AG04449 (cell line): ENCODE measurements around the gene GH1.
A peak's percentile ranks its signal among the peaks of the same experiment; 100 is the strongest.

ENCODE experiments used
- CTCF ChIA-PET: fragments of 350-600 bp; formaldehyde crosslinking; extraction: SDS; loops from one replicate; lab custom pipeline; 2021; ENCODE audit warnings: antibody characterized with exemption; lab: Yijun Ruan, JAX
- POLR2A ChIA-PET: fragments of 400-600, 350-600 bp; formaldehyde crosslinking; extraction: SDS; loops from one replicate; lab custom pipeline; 2020; ENCODE audit warnings: antibody characterized with exemption, inconsistent platforms; lab: Yijun Ruan, JAX
- DNase-seq: peaks from one replicate; pipeline ENCODE4 v3.0.0-alpha.2; 2010; ENCODE audit warnings: low read depth, low spot score
- H3K4me3 ChIP-seq: 2 replicates; pipeline ENCODE4 v1.5.1; 2011; ENCODE audit warnings: low read depth, mild to moderate bottlenecking, control low read depth, low read length
- TF ChIP-seq, protein P1 (sequence below): IDR thresholded peaks from one replicate; pipeline ENCODE4 v1.5.1; 2011; ENCODE audit warnings: mild to moderate bottlenecking, moderate library complexity, low read length, control low read depth, inconsistent platforms; ENCODE audit not compliant: insufficient read depth; ENCODE audit errors: missing control alignments

GH1 gene

DNA sequence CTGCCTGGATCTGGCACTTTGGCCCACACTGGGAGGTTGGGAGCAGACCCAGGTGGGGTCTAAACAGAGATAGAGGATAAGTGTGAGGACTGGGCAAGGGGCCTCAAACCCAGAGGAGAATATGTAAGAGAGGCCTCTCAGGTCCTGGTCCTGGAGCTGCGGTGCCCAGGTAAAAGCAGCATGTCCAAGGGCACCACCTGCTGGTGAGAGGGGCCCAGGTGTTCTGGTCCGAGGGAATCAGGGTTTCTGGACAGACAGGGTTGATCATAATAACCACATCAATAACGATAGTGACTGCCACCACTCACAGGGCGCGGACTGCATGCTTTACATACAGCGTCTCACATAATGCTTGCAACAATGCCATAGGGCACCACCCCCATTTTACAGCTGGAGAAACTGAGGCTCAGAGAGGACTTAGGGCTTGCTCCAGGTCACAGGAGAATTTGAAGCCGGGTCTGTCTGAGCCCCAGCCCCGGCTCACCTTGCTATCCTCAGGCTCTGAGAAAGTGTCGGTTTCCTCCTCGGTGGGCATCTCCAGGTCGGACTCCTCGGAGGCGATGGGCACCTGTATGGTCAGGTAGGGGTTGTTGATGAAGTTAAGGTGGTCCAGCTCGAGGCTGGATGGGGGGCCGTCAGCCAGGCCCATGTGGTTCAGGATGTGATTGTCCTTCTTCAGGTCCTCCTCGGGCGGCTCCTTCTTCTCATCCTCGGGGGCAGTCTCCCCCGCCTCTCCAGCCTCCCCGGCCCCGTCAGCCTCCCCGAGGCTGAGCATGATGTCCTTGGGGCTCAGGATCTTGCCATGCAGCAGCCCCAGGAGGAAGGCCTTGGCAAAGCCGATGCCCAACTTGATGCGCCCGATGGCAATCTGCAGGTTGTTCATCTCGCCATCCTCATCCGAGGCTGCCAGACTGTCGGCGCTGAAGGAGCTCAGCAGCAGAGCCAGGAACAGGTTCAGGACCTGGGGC lies 32.6 kb upstream of the GH1 start:
- no peak for DNase-seq
- CTCF ChIA-PET, result interaction anchor here (0.6 to 2.5 kb wide), 10 partner anchors 7 to 182 kb away, joined by 3 to 11 read pairs (median 4); no protein-coding TSS in a partner anchor
- TF ChIP-seq, protein P1, sequence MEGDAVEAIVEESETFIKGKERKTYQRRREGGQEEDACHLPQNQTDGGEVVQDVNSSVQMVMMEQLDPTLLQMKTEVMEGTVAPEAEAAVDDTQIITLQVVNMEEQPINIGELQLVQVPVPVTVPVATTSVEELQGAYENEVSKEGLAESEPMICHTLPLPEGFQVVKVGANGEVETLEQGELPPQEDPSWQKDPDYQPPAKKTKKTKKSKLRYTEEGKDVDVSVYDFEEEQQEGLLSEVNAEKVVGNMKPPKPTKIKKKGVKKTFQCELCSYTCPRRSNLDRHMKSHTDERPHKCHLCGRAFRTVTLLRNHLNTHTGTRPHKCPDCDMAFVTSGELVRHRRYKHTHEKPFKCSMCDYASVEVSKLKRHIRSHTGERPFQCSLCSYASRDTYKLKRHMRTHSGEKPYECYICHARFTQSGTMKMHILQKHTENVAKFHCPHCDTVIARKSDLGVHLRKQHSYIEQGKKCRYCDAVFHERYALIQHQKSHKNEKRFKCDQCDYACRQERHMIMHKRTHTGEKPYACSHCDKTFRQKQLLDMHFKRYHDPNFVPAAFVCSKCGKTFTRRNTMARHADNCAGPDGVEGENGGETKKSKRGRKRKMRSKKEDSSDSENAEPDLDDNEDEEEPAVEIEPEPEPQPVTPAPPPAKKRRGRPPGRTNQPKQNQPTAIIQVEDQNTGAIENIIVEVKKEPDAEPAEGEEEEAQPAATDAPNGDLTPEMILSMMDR, result no peak
- H3K4me3 ChIP-seq, result no peak overlapping the region
- POLR2A ChIA-PET, result no interaction called here

DNA sequence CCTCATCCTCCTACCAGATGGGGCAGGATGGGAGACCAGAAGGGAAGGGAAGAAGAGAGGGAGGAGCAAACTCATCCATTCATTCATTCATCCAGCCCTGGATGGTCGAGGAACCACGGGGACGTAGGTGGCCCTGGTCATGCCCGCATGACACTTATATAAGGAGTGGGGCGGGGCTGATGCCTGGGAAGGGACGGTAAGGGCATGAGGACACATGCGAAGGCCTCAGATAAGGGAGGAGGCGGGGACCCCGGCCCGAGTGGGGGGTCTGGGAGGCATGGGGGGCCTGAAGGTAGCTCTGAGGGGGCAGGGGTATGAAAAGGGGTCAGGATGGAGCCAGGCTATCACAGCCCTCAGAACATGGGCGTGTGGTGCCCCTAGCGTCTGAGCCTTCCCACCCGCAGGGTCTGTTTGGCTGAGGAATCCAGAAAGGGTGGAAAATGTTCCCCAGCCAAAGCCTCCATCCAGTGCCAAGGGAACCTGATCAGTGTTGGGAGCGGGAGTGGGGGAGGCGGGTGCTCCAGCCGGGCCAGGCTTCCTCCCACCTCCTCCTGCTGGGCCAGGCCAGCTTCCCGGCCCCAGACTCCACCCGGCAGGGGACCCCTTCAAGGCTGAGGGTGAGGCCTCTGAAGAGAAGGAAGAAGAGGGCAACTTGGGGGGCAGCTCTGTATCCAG lies 31.1 kb upstream of the GH1 start:
- no peak for DNase-seq
- POLR2A ChIA-PET, result no interaction called here
- TF ChIP-seq, protein P1, result no peak
- CTCF ChIA-PET, result interaction anchor here (1.1 to 2.5 kb wide), 8 partner anchors 8 to 183 kb away, joined by 3 to 11 read pairs (median 5); partner anchors contain the start of gene GH1
- H3K4me3 ChIP-seq, result no peak overlapping the region

DNA sequence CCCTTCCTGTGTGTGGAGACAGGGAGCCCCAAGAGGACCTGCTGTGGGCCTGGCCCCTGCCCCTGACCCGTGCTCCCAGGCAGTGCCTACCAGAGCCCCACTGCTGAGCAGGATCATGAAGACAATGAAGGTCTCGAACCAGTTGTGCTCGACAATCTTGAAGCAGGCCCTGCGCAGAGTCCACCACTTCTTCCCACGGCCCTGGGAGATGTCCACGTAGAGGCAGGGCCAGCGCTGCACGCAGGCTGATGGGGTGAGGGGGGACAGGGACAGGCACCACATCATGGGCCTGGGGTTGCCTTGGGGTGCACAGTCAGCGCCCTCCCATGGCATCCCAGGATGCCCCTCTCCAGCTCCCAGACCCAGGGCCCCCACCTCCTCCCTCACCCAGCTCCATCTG lies 29.9 kb upstream of the GH1 start:
- no peak for DNase-seq
- no peak overlapping the region for H3K4me3 ChIP-seq
- ChIA-PET CTCF (interaction anchor here (1.3 to 2.5 kb wide), 2 partner anchors 10 to 76 kb away, joined by 3 to 7 read pairs; no protein-coding TSS in a partner anchor), POLR2A (no interaction called here)
- TF ChIP-seq, protein P1, result no peak

DNA sequence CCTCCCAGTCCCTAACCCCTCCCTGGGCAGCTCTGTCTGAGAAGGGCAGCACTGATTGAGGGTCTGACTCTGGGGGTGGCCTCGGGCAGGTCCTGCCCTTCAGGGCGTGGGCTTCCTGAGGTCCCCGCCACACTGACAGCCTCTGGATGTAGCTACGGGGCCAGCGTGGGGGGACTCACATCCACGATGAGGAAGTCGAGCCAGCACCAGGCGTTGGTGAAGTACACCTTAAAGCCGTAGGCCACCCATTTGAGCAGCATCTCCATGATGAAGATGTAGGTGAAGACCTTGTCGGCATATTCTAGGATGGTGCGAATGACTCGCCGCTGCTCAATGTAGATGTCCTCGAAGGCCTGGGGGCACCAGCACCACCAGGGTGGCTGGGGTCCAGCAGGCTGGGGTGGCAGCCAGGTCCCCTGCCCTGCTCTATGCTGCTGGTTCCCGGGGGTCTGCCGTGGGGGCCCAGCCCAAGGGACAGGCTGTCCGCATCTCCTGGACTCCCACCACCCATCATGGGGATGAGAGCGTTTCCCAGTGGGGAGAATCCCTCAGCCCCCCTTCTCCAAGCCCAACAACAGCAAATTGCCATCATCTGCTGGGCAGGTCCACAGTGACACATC lies 29.2 kb upstream of the GH1 start:
- ChIA-PET CTCF (interaction anchor here (1.0 to 3.0 kb wide), 16 partner anchors 9 to 187 kb away, joined by 3 to 53 read pairs (median 10); partner anchors contain the start of genes CSHL1 and GH1), POLR2A (no interaction called here)
- TF ChIP-seq, protein P1, result no peak
- no peak for DNase-seq
- H3K4me3 ChIP-seq, result no peak overlapping the region

DNA sequence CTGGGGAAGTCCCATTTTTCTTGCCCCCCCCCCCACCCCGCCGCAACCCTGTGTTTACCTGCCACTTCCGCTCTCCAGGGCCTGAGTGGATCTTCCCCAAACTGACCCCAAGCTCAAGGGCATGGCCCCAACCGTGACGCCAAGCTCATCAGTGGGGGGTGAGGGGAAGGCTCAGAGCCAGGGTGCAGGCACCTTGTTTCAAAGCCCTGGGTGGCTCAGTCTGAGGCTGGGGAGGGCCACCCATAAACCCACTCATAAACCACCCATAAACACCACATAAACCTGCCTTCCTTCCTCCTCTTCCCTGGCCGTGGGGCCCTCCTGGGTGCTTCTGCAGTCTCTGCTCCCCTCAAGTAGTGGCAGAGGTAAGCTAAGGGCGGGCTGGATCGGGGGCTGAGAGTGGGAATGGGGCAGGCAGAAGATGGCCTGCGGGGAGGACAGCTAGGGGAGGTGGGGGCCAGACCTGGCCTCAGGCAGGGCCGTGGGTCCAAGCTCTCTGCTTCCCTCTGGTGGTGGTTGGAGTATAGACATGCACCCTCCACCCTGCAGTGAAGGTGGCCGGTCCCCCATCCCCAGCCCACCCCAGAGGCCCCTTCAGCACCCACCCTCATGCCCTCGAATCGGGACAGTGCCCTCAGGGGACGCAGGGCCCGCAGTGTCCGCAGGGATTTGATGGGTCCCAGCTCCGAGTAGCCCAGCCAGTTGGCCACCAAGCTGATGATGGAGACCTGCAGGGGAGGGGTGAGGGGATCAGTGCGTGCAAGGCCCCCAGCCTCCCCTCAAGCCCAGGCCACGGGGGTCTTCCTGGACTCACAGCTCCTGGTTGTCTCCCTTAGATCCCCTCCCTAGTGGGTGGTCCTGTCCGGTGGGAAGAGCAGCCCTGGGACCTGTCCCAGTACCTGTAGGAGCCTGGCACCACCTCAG lies 28.1 kb upstream of the GH1 start:
- DNase-seq, result no peak
- TF ChIP-seq, protein P1, result peak; percentile 77
- ChIA-PET CTCF (interaction anchor here (0.8 to 3.0 kb wide), 40 partner anchors 9 to 288 kb away, joined by 3 to 53 read pairs (median 6); partner anchors contain the start of genes CSHL1, ERN1, GH1 and PRR29), POLR2A (no interaction called here)
- no peak overlapping the region for H3K4me3 ChIP-seq
